CD14-positive monocyte (primary cell): ENCODE results near the gene CDH15. TPM values are rescaled to one million over a fixed set of nuclear protein-coding genes. Genes with fewer than 3 reads are reported as not detected.

Experiments
- DNase-seq, 3 donors: peaks; one replicate each; pipeline ENCODE4 v3.0.0-alpha.2; 2011 to 2022
- H2AFZ ChIP-seq: 2 replicates; pipeline ENCODE4 v1.6.0; 2012; ENCODE audit warnings: mild to moderate bottlenecking, low read depth, low read length, inconsistent platforms; ENCODE audit not compliant: insufficient read depth, poor library complexity, severe bottlenecking
- H3K27ac ChIP-seq, 2 donors: 1 replicate in 1 of 2; 2 replicates in 1 of 2; pipeline ENCODE4 v1.5.1; 2012 to 2013; ENCODE audit warnings: low read length in 2 of 2, control low read depth in 1 of 2, inconsistent platforms in 1 of 2, low read depth in 1 of 2, mild to moderate bottlenecking in 1 of 2
- H3K27me3 ChIP-seq, 2 donors: one replicate each; pipeline versions ENCODE4 v1.6.0 to v1.6.1; 2011 to 2013; ENCODE audit warnings: low read length in 2 of 2; ENCODE audit not compliant: control insufficient read depth in 2 of 2, insufficient read depth in 2 of 2
- H3K36me3 ChIP-seq, 2 donors: replicated peaks in 1 of 2; 1 replicate in 1 of 2; 2 replicates in 1 of 2; pipeline versions ENCODE4 v1.5.1 to v1.6.1; 2012 to 2013; ENCODE audit warnings: low read length in 2 of 2, control low read depth in 1 of 2, inconsistent platforms in 1 of 2, mild to moderate bottlenecking in 1 of 2; ENCODE audit not compliant: insufficient read depth in 2 of 2, control insufficient read depth in 1 of 2
- H3K4me1 ChIP-seq, 2 donors: 1 replicate in 1 of 2; 2 replicates in 1 of 2; pipeline versions ENCODE4 v1.5.1 to v1.6.1; 2012 to 2013; ENCODE audit warnings: low read length in 2 of 2, control low read depth in 1 of 2, inconsistent platforms in 1 of 2, mild to moderate bottlenecking in 1 of 2, moderate library complexity in 1 of 2; ENCODE audit not compliant: insufficient read depth in 2 of 2, control insufficient read depth in 1 of 2
- H3K4me2 ChIP-seq: replicated peaks from 2 replicates; pipeline ENCODE3; 2012; ENCODE audit warnings: low read length, moderate library complexity, mild to moderate bottlenecking; ENCODE audit not compliant: poor library complexity, severe bottlenecking; ENCODE audit errors: extremely low read depth
- H3K4me3 ChIP-seq, 3 experiments: fragments of 200-600 bp in 1 of 3; sonication (generic) in 1 of 3; replicated peaks in 1 of 3; 1 replicate in 2 of 3; 2 replicates in 1 of 3; pipeline ENCODE4 v1.5.1; 2011 to 2013; ENCODE audit warnings: low read length in 3 of 3, mild to moderate bottlenecking in 3 of 3, control low read depth in 2 of 3, low read depth in 2 of 3, inconsistent platforms in 1 of 3, moderate library complexity in 1 of 3
- H3K79me2 ChIP-seq: 2 replicates; pipeline ENCODE4 v1.6.0; 2012; ENCODE audit warnings: mild to moderate bottlenecking, control low read depth, inconsistent platforms, low read length, moderate library complexity; ENCODE audit not compliant: insufficient read depth
- H3K9ac ChIP-seq: 2 replicates; pipeline ENCODE4 v1.6.0; 2017; ENCODE audit warnings: low read length, mild to moderate bottlenecking; ENCODE audit not compliant: insufficient read depth, poor library complexity, severe bottlenecking
- H3K9me3 ChIP-seq, 2 donors: replicated peaks in 1 of 2; 1 replicate in 1 of 2; 2 replicates in 1 of 2; pipeline versions ENCODE4 v1.5.1 to v1.6.1; 2012 to 2013; ENCODE audit warnings: low read length in 2 of 2, control low read depth in 1 of 2; ENCODE audit not compliant: control insufficient read depth in 1 of 2, insufficient read depth in 1 of 2
- H4K20me1 ChIP-seq: 2 replicates; pipeline ENCODE4 v1.6.0; 2012; ENCODE audit warnings: mild to moderate bottlenecking, low read length, control low read depth, moderate library complexity; ENCODE audit not compliant: insufficient read depth
- H3K27ac Mint-ChIP-seq, 7 donors: one replicate each; pipeline ENCODE4 v1.8.0; 2020; ENCODE audit warnings: mild to moderate bottlenecking in 7 of 7, mixed read lengths in 7 of 7, moderate library complexity in 6 of 7, inconsistent platforms in 2 of 7
- H3K27me3 Mint-ChIP-seq, 3 donors: one replicate each; pipeline ENCODE4 v1.8.0; 2021 to 2022; ENCODE audit warnings: low read depth in 3 of 3, mild to moderate bottlenecking in 3 of 3, mixed read lengths in 3 of 3, moderate library complexity in 3 of 3, inconsistent platforms in 1 of 3
- H3K36me3 Mint-ChIP-seq, 2 donors: one replicate each; pipeline ENCODE4 v1.8.0; 2020; ENCODE audit warnings: mixed read lengths in 2 of 2, inconsistent platforms in 1 of 2, mild to moderate bottlenecking in 1 of 2
- H3K4me1 Mint-ChIP-seq: one replicate; pipeline ENCODE4 v1.8.0; 2020; ENCODE audit warnings: mild to moderate bottlenecking, mixed read lengths
- H3K4me3 Mint-ChIP-seq, 2 donors: one replicate each; pipeline ENCODE4 v1.8.0; 2020; ENCODE audit warnings: mild to moderate bottlenecking in 2 of 2, mixed read lengths in 2 of 2, moderate library complexity in 1 of 2
- H3K9me3 Mint-ChIP-seq, 7 donors: one replicate each; pipeline ENCODE4 v1.8.0; 2020 to 2022; ENCODE audit warnings: mixed read lengths in 7 of 7, mild to moderate bottlenecking in 6 of 7, moderate library complexity in 6 of 7, inconsistent platforms in 2 of 7
- CTCF ChIP-seq: fragments of 200-600 bp; IDR thresholded peaks from one replicate; pipeline ENCODE4 v1.8.0; 2022; ENCODE audit warnings: antibody characterized with exemption, mild to moderate bottlenecking
- WGBS: methylation state at CpG from one replicate; pipeline ENCODE4 v1.1.5; 2013; ENCODE audit warnings: missing lambda C conversion rate; ENCODE audit not compliant: insufficient coverage; 5-methylcytosine and 5-hydroxymethylcytosine counted together
- intact Hi-C, 2 donors: fragments of 100-400 bp; cut with micrococcal nuclease; formaldehyde crosslinking; loops; one replicate each; pipeline versions ENCODE4 v1.15.0 to v1.15.1; 2023
- polyA plus RNA-seq, 3 donors: library from polyadenylated mRNA; depleted of rRNA in 1 of 3; unstranded in 2 of 3; stranded (reverse) in 1 of 3; fragments of 300-500 nt in 2 of 3; fragments of >200 nt in 1 of 3; fragmentation: Illumina TruSeq in 2 of 3; gene quantifications; 1 replicate in 2 of 3; 2 replicates in 1 of 3; pipeline ENCODE4 v1.2.3, GENCODE V29; 2012 to 2021

CDH15 gene
- polyA plus RNA-seq, 3 donors = not detected

GRCh38 chr16:89168381-89169189 is 3.0 kb upstream of the CDH15 start:
- Histone ChIP-seq H3K27ac (no peak overlapping the region), H3K36me3 (no peaks in the 10 kb centered on the region), H3K4me3 (no peak overlapping the region), H3K79me2 (no peaks in the 10 kb centered on the region), H3K9me3 (no peaks in the 10 kb centered on the region), H3K4me1 (peaks cover 18 to 24% of the 10 kb centered on the region in 2 donors), H3K9ac (no peak overlapping the region), H3K27me3 (peaks cover 0 to 35% of the 10 kb centered on the region in 2 donors), H4K20me1 (no peaks in the 10 kb centered on the region), H2AFZ (no peak overlapping the region), H3K4me2 (no peak overlapping the region)
- no peak for TF ChIP-seq CTCF
- no peak for DNase-seq
- intact Hi-C loops = loop anchor here in 1 of 2 donors (5.0 kb wide), 1 partner anchor 311 kb away; the partner anchor contains the start of genes GALNS and TRAPPC2L
- Mint-ChIP-seq H3K4me3 (no peak overlapping the region), H3K4me1 (peaks cover 6% of the 10 kb centered on the region), H3K27me3 (peaks cover 8 to 57% (median 24%) of the 10 kb centered on the region in 3 donors), H3K9me3 (peaks cover 0 to 4% (median 0%) of the 10 kb centered on the region in 7 donors), H3K36me3 (no peaks in the 10 kb centered on the region), H3K27ac (peak overlapping the region in 1 of 7 donors; percentile 30)
- WGBS = 87% methylated on average over 15 of the region's 23 CpGs

- Histone ChIP-seq H3K4me2 (no peak overlapping the region), H3K79me2 (no peaks in the 10 kb centered on the region), H3K9me3 (no peaks in the 10 kb centered on the region), H3K27ac (no peak overlapping the region), H4K20me1 (no peaks in the 10 kb centered on the region), H3K4me1 (peaks cover 18 to 24% of the 10 kb centered on the region in 2 donors), H3K9ac (no peak overlapping the region), H3K4me3 (no peak overlapping the region), H3K36me3 (no peaks in the 10 kb centered on the region), H2AFZ (no peak overlapping the region), H3K27me3 (peaks cover 0 to 40% of the 10 kb centered on the region in 2 donors)
- no peak for DNase-seq
- Mint-ChIP-seq H3K9me3 (peaks cover 0 to 4% (median 0%) of the 10 kb centered on the region in 7 donors), H3K4me3 (no peak overlapping the region), H3K27ac (no peak overlapping the region), H3K4me1 (peaks cover 6% of the 10 kb centered on the region), H3K36me3 (no peaks in the 10 kb centered on the region), H3K27me3 (peaks cover 8 to 64% (median 24%) of the 10 kb centered on the region in 3 donors)
- intact Hi-C loops = loop anchor here (2.0 to 5.0 kb wide), 3 partner anchors 23 to 312 kb away; partner anchors contain the start of genes GALNS (in 2 of the 2) and TRAPPC2L (in 2 of the 2)
- no peak for TF ChIP-seq CTCF
- 68% methylated on average over 5 of the region's 14 CpGs for WGBS
Observed at GRCh38 chr16:89169778-89170177, 1.8 kb upstream of the CDH15 start.
